Ishikawa (cell line): ENCODE results near the gene ORM2.

ENCODE experiments used
- CEBPB ChIP-seq: IDR thresholded peaks from 2 replicates; pipeline ENCODE4 v1.6.1; 2012
- CREB1 ChIP-seq: IDR thresholded peaks from 2 replicates; pipeline ENCODE4 v1.6.1; 2012; ENCODE audit warnings: low read depth
- EGR1 ChIP-seq: IDR thresholded peaks from 2 replicates; pipeline ENCODE4 v1.6.1; 2012
- EP300 ChIP-seq: IDR thresholded peaks from 2 replicates; pipeline ENCODE4 v1.6.1; 2012; ENCODE audit warnings: borderline replicate concordance
- FOXM1 ChIP-seq: IDR thresholded peaks from 2 replicates; pipeline ENCODE4 v1.6.1; 2012; ENCODE audit warnings: low read depth, borderline replicate concordance
- NFIC ChIP-seq: IDR thresholded peaks from 2 replicates; pipeline ENCODE4 v1.6.1; 2012
- RAD21 ChIP-seq: IDR thresholded peaks from 2 replicates; pipeline ENCODE4 v1.6.1; 2012; ENCODE audit warnings: low read depth
- TAF1 ChIP-seq: IDR thresholded peaks from 2 replicates; pipeline ENCODE4 v1.6.1; 2012; ENCODE audit warnings: low read depth, mild to moderate bottlenecking
- TCF12 ChIP-seq: IDR thresholded peaks from 2 replicates; pipeline ENCODE4 v1.6.1; 2012; ENCODE audit warnings: low read depth
- TEAD4 ChIP-seq: IDR thresholded peaks from 2 replicates; pipeline ENCODE4 v1.6.1; 2012
- YY1 ChIP-seq: IDR thresholded peaks from 2 replicates; pipeline ENCODE4 v1.6.1; 2012; ENCODE audit warnings: low read depth
- ZBTB7A ChIP-seq: IDR thresholded peaks from 2 replicates; pipeline ENCODE4 v1.6.1; 2012; ENCODE audit warnings: low read depth
- TF ChIP-seq, protein P1 (sequence below): IDR thresholded peaks from 2 replicates; pipeline ENCODE4 v1.6.1; 2012
- TF ChIP-seq, protein P2 (sequence below): IDR thresholded peaks from 2 replicates; pipeline ENCODE4 v1.6.1; 2012
- TF ChIP-seq, protein P3 (sequence below): IDR thresholded peaks from 2 replicates; pipeline ENCODE4 v1.6.1; 2012; ENCODE audit warnings: low read depth, mild to moderate bottlenecking

ORM2 gene

DNA sequence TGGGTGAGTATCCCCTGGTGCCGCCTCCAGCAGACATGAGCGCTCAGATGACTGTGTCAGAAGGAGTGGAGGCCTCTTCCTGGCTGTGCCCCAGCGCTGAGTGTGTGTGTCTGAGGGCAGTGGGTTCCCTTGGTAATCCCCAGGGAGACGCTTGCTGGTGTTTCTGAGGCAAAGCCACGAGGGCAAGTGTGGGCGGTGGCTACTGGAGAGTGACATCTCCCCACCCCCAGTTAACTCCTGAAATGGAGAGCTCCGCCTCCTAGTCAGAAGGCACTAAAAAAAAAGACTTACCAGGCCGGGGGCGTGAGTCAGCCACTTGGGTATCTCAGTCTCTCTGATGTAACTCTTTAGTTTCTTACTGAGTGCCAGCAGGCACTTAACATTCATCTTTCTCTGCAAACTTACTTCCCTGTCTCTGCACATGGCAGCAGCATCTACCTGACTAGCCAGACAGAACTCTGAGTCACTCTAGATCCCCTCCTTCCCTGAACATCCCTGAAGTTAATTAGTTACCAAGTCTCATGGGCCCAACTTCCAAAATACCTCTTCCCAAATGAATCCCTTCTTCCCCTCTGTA is 19.3 kb downstream of the ORM2 start:
- TF ChIP-seq RAD21 (no peak), EP300 (no peak), TEAD4 (no peak), CEBPB (no peak), NFIC (peak; percentile 19; the same call in 1 of the 2 replicates), FOXM1 (no peak), YY1 (no peak), TAF1 (no peak), CREB1 (no peak), EGR1 (peak; percentile 80), TCF12 (0 out of 2 replicates have a peak, but pooled peaks have one; percentile 30), ZBTB7A (peak; percentile 48)
- TF ChIP-seq, protein P1, sequence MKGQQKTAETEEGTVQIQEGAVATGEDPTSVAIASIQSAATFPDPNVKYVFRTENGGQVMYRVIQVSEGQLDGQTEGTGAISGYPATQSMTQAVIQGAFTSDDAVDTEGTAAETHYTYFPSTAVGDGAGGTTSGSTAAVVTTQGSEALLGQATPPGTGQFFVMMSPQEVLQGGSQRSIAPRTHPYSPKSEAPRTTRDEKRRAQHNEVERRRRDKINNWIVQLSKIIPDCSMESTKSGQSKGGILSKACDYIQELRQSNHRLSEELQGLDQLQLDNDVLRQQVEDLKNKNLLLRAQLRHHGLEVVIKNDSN = 0 out of 2 replicates have a peak, but pooled peaks have one; percentile 3
- TF ChIP-seq, protein P2, sequence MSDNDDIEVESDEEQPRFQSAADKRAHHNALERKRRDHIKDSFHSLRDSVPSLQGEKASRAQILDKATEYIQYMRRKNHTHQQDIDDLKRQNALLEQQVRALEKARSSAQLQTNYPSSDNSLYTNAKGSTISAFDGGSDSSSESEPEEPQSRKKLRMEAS = peak; percentile 59; the same call in 1 of the 2 replicates
- TF ChIP-seq, protein P3, sequence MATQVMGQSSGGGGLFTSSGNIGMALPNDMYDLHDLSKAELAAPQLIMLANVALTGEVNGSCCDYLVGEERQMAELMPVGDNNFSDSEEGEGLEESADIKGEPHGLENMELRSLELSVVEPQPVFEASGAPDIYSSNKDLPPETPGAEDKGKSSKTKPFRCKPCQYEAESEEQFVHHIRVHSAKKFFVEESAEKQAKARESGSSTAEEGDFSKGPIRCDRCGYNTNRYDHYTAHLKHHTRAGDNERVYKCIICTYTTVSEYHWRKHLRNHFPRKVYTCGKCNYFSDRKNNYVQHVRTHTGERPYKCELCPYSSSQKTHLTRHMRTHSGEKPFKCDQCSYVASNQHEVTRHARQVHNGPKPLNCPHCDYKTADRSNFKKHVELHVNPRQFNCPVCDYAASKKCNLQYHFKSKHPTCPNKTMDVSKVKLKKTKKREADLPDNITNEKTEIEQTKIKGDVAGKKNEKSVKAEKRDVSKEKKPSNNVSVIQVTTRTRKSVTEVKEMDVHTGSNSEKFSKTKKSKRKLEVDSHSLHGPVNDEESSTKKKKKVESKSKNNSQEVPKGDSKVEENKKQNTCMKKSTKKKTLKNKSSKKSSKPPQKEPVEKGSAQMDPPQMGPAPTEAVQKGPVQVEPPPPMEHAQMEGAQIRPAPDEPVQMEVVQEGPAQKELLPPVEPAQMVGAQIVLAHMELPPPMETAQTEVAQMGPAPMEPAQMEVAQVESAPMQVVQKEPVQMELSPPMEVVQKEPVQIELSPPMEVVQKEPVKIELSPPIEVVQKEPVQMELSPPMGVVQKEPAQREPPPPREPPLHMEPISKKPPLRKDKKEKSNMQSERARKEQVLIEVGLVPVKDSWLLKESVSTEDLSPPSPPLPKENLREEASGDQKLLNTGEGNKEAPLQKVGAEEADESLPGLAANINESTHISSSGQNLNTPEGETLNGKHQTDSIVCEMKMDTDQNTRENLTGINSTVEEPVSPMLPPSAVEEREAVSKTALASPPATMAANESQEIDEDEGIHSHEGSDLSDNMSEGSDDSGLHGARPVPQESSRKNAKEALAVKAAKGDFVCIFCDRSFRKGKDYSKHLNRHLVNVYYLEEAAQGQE = no peak

DNA sequence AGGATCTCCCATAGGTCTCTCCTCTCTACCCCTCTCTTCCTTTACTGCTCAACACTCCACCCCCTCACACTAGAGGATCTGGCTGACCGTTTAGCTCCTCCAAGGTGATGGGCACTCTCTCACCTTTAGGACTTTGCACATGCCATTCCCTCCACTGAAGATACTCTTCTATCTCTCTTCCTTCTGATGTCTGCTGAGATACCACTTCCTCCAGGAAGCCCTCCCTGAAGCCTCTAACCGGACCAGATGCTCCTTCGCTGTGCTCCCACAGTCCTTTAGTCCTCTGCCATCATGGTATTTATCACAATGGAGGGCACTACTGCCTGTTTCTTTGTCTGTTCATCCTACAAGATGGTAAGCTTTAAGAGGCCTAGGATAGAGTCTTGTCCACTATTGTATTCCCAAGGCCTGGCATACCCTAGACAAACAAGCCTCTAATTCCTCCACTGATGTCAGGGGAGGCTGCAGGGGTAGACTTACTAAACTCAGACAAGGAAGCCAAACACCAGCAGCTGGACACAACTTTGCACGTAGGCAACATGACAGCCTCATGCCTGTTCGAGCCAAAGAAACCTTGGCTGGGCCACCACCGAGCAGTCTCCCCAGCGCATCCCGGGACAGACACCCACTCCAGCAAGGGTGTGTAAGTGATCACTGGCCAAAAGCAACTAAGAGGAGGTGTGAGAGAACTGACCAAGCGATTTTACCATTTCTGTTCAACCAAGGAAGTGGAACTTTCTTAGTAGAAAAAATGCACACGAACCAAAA is 20.2 kb downstream of the ORM2 start:
- no peak for TF ChIP-seq ZBTB7A
- no peak for TF ChIP-seq CEBPB
- TF ChIP-seq CREB1 = no peak
- TF ChIP-seq FOXM1 = no peak
- no peak for TF ChIP-seq TEAD4
- no peak for TF ChIP-seq YY1
- TF ChIP-seq TAF1 = no peak
- TF ChIP-seq EP300 = no peak
- TF ChIP-seq RAD21 = no peak
- TF ChIP-seq, protein P3 = no peak
- TF ChIP-seq NFIC = no peak
- TF ChIP-seq, protein P1 = no peak
- no peak for TF ChIP-seq TCF12
- TF ChIP-seq, protein P2 = no peak
- TF ChIP-seq EGR1 = no peak

DNA sequence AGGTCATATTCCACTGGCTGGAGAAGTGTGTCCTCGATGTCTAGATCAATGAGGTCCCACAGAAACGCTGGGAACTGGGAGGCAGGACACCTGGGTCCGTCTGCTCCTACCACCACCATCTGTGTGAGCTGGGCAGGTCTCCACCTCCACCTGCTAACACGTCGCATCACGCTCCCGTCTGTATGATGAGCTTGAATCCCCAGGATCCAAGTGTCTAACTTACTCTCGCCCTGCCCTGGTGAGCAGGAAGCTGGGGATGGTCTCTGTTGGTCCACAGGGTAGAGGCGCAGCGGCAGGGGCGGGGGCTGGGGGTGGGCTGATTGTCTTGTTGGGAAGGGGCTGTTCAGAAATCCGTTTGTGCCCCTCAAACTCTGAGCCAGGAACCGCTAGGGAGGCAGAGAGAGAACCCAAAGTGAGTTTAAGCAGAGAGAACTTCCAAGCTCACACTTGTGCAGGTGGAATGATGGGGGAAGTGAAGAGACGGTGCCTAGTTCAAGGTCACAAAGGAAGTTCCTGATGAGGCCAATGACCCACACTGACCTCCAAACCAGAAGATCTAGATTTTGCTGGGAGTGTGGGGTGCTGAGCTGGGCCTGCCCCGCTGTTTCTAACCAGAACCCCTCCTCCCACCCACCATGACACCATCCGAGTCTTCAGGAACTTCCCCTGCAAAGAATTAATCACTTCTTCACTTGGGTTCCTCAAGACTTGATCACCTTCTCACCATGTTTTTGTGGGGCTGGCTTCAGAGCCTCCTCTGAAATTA is 21.1 kb downstream of the ORM2 start:
- TF ChIP-seq, protein P2 = no peak
- TF ChIP-seq, protein P3 = no peak
- TF ChIP-seq TAF1 (no peak), TEAD4 (no peak), CREB1 (no peak), YY1 (no peak), CEBPB (no peak), EP300 (no peak), RAD21 (no peak)
- TF ChIP-seq, protein P1 = no peak
